Astrocyte (in vitro differentiated cells and primary cell): ENCODE data around the gene CARD11. TPM values are rescaled to one million over a fixed set of nuclear protein-coding genes. Genes with fewer than 3 reads are reported as not detected.

Experiments used
- DNase-seq: peaks from one replicate; pipeline ENCODE4 v3.0.0-alpha.2; 2010; ENCODE audit warnings: low read depth
- FAIRE-seq: peaks from 2 replicates; lab custom pipeline; 2011; peaks lifted over from hg19 to GRCh38; lab: Jason Lieb, UNC
- H2AFZ ChIP-seq: 2 replicates; pipeline ENCODE4 v1.6.0; 2012; ENCODE audit warnings: low read depth, low read length, inconsistent platforms
- H3K27ac ChIP-seq: 2 replicates; pipeline ENCODE4 v1.5.1; 2011; ENCODE audit warnings: low read depth, low read length, inconsistent platforms
- H3K27me3 ChIP-seq: 2 replicates; pipeline ENCODE4 v1.6.0; 2011; ENCODE audit warnings: low read length, inconsistent platforms; ENCODE audit not compliant: insufficient read depth
- H3K36me3 ChIP-seq: 2 replicates; pipeline ENCODE4 v1.5.1; 2011; ENCODE audit warnings: low read length, inconsistent platforms; ENCODE audit not compliant: insufficient read depth
- H3K4me1 ChIP-seq: 2 replicates; pipeline ENCODE4 v1.5.1; 2011; ENCODE audit warnings: low read length, inconsistent platforms; ENCODE audit not compliant: insufficient read depth
- H3K4me2 ChIP-seq: 2 replicates; pipeline ENCODE4 v1.6.0; 2012; ENCODE audit warnings: low read length, inconsistent platforms
- H3K4me3 ChIP-seq: 2 replicates; pipeline ENCODE4 v1.5.1; 2011; ENCODE audit warnings: low read depth, mild to moderate bottlenecking, low read length, inconsistent platforms; ENCODE audit not compliant: insufficient read depth
- H3K79me2 ChIP-seq: 2 replicates; pipeline ENCODE4 v1.6.0; 2012; ENCODE audit warnings: mild to moderate bottlenecking, low read length, inconsistent platforms; ENCODE audit not compliant: insufficient read depth
- H3K9ac ChIP-seq: 2 replicates; pipeline ENCODE4 v1.6.0; 2012; ENCODE audit warnings: mild to moderate bottlenecking, low read length, inconsistent platforms
- H3K9me3 ChIP-seq: 2 replicates; pipeline ENCODE4 v1.5.1; 2012; ENCODE audit warnings: low read depth, mild to moderate bottlenecking, low read length, inconsistent platforms; ENCODE audit not compliant: insufficient read depth
- H4K20me1 ChIP-seq: 2 replicates; pipeline ENCODE4 v1.6.0; 2012; ENCODE audit warnings: low read length, inconsistent platforms; ENCODE audit not compliant: insufficient read depth
- H3K27ac Mint-ChIP-seq: one replicate; pipeline ENCODE4 v1.8.0; 2021; ENCODE audit warnings: mild to moderate bottlenecking, mixed read lengths; ENCODE audit not compliant: unreplicated experiment
- H3K27me3 Mint-ChIP-seq: one replicate; pipeline ENCODE4 v1.8.0; 2021; ENCODE audit warnings: low read depth, mixed read lengths; ENCODE audit not compliant: unreplicated experiment
- H3K36me3 Mint-ChIP-seq: one replicate; pipeline ENCODE4 v1.8.0; 2021; ENCODE audit warnings: low read depth, mixed read lengths; ENCODE audit not compliant: unreplicated experiment
- H3K4me1 Mint-ChIP-seq: one replicate; pipeline ENCODE4 v1.8.0; 2021; ENCODE audit warnings: low read depth, mixed read lengths; ENCODE audit not compliant: unreplicated experiment
- H3K4me3 Mint-ChIP-seq: one replicate; pipeline ENCODE4 v1.8.0; 2021; ENCODE audit warnings: mild to moderate bottlenecking, moderate library complexity, mixed read lengths; ENCODE audit not compliant: unreplicated experiment
- H3K9me3 Mint-ChIP-seq: one replicate; pipeline ENCODE4 v1.8.0; 2021; ENCODE audit warnings: mild to moderate bottlenecking, mixed read lengths; ENCODE audit not compliant: unreplicated experiment
- CTCF ChIP-seq: IDR thresholded peaks from 2 replicates; pipeline ENCODE4 v1.5.1; 2011; ENCODE audit warnings: low read depth, mild to moderate bottlenecking, inconsistent platforms, low read length, moderate library complexity; ENCODE audit not compliant: insufficient read depth
- EZH2 ChIP-seq: IDR thresholded peaks from 2 replicates; pipeline ENCODE4 v1.6.1; 2012; ENCODE audit warnings: mild to moderate bottlenecking, low read length, inconsistent platforms; ENCODE audit not compliant: insufficient read depth
- total RNA-seq: library from RNA; stranded (reverse); gene quantifications from 2 replicates; pipeline ENCODE4 v1.2.1, GENCODE V29; 2021

CARD11 gene
- total RNA-seq, 1 donor from 2014 or later: 9.5 TPM

- Histone ChIP-seq H3K36me3 (no peaks in the 10 kb centered on the region), H3K27me3 (no peaks in the 10 kb centered on the region), H3K9me3 (no peaks in the 10 kb centered on the region), H3K4me1 (no peaks in the 10 kb centered on the region), H4K20me1 (no peaks in the 10 kb centered on the region), H3K4me3 (no peak overlapping the region), H3K79me2 (no peaks in the 10 kb centered on the region), H3K27ac (no peak overlapping the region), H2AFZ (no peak overlapping the region), H3K9ac (no peak overlapping the region), H3K4me2 (no peak overlapping the region)
- Mint-ChIP-seq H3K4me1 (no peaks in the 10 kb centered on the region), H3K36me3 (no peaks in the 10 kb centered on the region), H3K27me3 (peaks cover 6% of the 10 kb centered on the region), H3K27ac (no peak overlapping the region), H3K9me3 (no peaks in the 10 kb centered on the region), H3K4me3 (no peak overlapping the region)
- DNase-seq (no peak), FAIRE-seq (no peak)
- no peak for TF ChIP-seq CTCF
- TF ChIP-seq EZH2: no peak
Observed at GRCh38 chr7:2886391-2886790, 157.3 kb downstream of the CARD11 start.

- no peak for DNase-seq
Observed at GRCh38 chr7:2884161-2884560, 159.5 kb downstream of the CARD11 start.

More at GRCh38 chr7:2884161-2884560, 159.5 kb downstream of the CARD11 start:
- Mint-ChIP-seq H3K9me3 (no peaks in the 10 kb centered on the region), H3K36me3 (no peaks in the 10 kb centered on the region), H3K27ac (no peak overlapping the region), H3K4me3 (no peak overlapping the region), H3K27me3 (peaks cover 5% of the 10 kb centered on the region), H3K4me1 (no peaks in the 10 kb centered on the region)
- Histone ChIP-seq H3K79me2 (no peaks in the 10 kb centered on the region), H3K27ac (no peak overlapping the region), H3K36me3 (no peaks in the 10 kb centered on the region), H3K4me2 (no peak overlapping the region), H3K4me3 (no peak overlapping the region), H3K27me3 (no peaks in the 10 kb centered on the region), H3K9ac (no peak overlapping the region), H3K9me3 (no peaks in the 10 kb centered on the region), H4K20me1 (no peaks in the 10 kb centered on the region), H2AFZ (no peak overlapping the region), H3K4me1 (no peaks in the 10 kb centered on the region)
- no peak for FAIRE-seq
- TF ChIP-seq CTCF (no peak), EZH2 (no peak)
